Liver (tissue), 9 donors: Measurements from ENCODE around the gene RFLNA. TPM values are rescaled to one million over a fixed set of nuclear protein-coding genes. Genes with fewer than 3 reads are reported as not detected.

Experiments used
- DNase-seq: peaks from one replicate; pipeline ENCODE4 v3.0.0-alpha.2; 2017; ENCODE audit warnings: low spot score
- H3K27ac ChIP-seq, 2 donors: one replicate each; pipeline ENCODE4 v1.7.0; 2013; ENCODE audit warnings: inconsistent platforms in 2 of 2, low read length in 2 of 2, control low read depth in 1 of 2, low read depth in 1 of 2, mild to moderate bottlenecking in 1 of 2
- H3K27me3 ChIP-seq, 4 donors: one replicate each; pipeline versions ENCODE4 v1.6.1 to v1.7.0; 2013; ENCODE audit warnings: low read length in 3 of 4, inconsistent platforms in 1 of 4, mild to moderate bottlenecking in 1 of 4, moderate library complexity in 1 of 4; ENCODE audit not compliant: control insufficient read depth in 4 of 4, insufficient read depth in 4 of 4
- H3K36me3 ChIP-seq, 4 donors: one replicate each; pipeline versions ENCODE4 v1.6.1 to v1.7.0; 2013; ENCODE audit warnings: low read length in 3 of 4, mild to moderate bottlenecking in 3 of 4, low read depth in 1 of 4, moderate library complexity in 1 of 4; ENCODE audit not compliant: control insufficient read depth in 4 of 4, insufficient read depth in 3 of 4
- H3K4me1 ChIP-seq, 4 donors: one replicate each; pipeline versions ENCODE4 v1.6.1 to v1.7.0; 2013; ENCODE audit warnings: low read length in 3 of 4, mild to moderate bottlenecking in 3 of 4, moderate library complexity in 1 of 4; ENCODE audit not compliant: control insufficient read depth in 4 of 4, insufficient read depth in 4 of 4
- H3K4me3 ChIP-seq, 3 donors: one replicate each; pipeline versions ENCODE4 v1.6.1 to v1.7.0; 2013; ENCODE audit warnings: low read length in 3 of 3, control low read depth in 1 of 3, low read depth in 1 of 3, mild to moderate bottlenecking in 1 of 3
- H3K9ac ChIP-seq, 2 donors: one replicate each; pipeline ENCODE4 v1.7.0; 2013; ENCODE audit warnings: low read length in 2 of 2, mild to moderate bottlenecking in 2 of 2, moderate library complexity in 2 of 2, control low read depth in 1 of 2, low read depth in 1 of 2
- H3K9me3 ChIP-seq, 4 donors: one replicate each; pipeline versions ENCODE4 v1.6.1 to v1.7.0; 2013; ENCODE audit warnings: low read length in 3 of 4; ENCODE audit not compliant: control insufficient read depth in 4 of 4
- ATF3 ChIP-seq: IDR thresholded peaks from 2 replicates; pipeline ENCODE4 v1.6.1; 2016; ENCODE audit warnings: antibody characterized with exemption
- CTCF ChIP-seq: fragments of 150-350 bp; IDR thresholded peaks from 2 replicates; pipeline ENCODE4 v1.5.1; 2017; ENCODE audit warnings: improper control_type of control experiment, low read depth, low read length; ENCODE audit not compliant: missing input control
- EGR1 ChIP-seq, 2 donors: IDR thresholded peaks; 2 replicates each; pipeline ENCODE4 v1.6.1; 2016 to 2018; ENCODE audit warnings: antibody characterized with exemption in 2 of 2, low read depth in 2 of 2
- FOXA1 ChIP-seq: IDR thresholded peaks from 2 replicates; pipeline ENCODE4 v1.6.1; 2016; ENCODE audit warnings: antibody characterized with exemption
- FOXA2 ChIP-seq: IDR thresholded peaks from 2 replicates; pipeline ENCODE4 v1.6.1; 2016; ENCODE audit warnings: antibody characterized with exemption
- GABPA ChIP-seq, 2 donors: IDR thresholded peaks in 1 of 2; conservative IDR thresholded peaks in 1 of 2; 2 replicates each; pipeline ENCODE4 v1.6.1; 2016; ENCODE audit warnings: antibody characterized with exemption in 2 of 2, mild to moderate bottlenecking in 1 of 2, moderate library complexity in 1 of 2
- HNF4A ChIP-seq, 2 donors: conservative IDR thresholded peaks; 2 replicates each; pipeline ENCODE4 v1.6.1; 2016; ENCODE audit warnings: antibody characterized with exemption in 2 of 2, mild to moderate bottlenecking in 2 of 2
- HNF4G ChIP-seq: IDR thresholded peaks from 2 replicates; pipeline ENCODE4 v1.6.1; 2016; ENCODE audit warnings: antibody characterized with exemption
- JUND ChIP-seq, 2 donors: IDR thresholded peaks; 2 replicates each; pipeline ENCODE4 v1.6.1; 2016; ENCODE audit warnings: antibody characterized with exemption in 2 of 2
- MAX ChIP-seq: IDR thresholded peaks from 2 replicates; pipeline ENCODE4 v1.6.1; 2016; ENCODE audit warnings: antibody characterized with exemption
- NR2F2 ChIP-seq: IDR thresholded peaks from 2 replicates; pipeline ENCODE4 v1.6.1; 2016; ENCODE audit warnings: antibody characterized with exemption
- RAD21 ChIP-seq, 2 donors: IDR thresholded peaks; 2 replicates each; pipeline ENCODE4 v1.6.1; 2016; ENCODE audit warnings: antibody characterized with exemption in 2 of 2, mild to moderate bottlenecking in 2 of 2
- REST ChIP-seq: IDR thresholded peaks from 2 replicates; pipeline ENCODE4 v1.6.1; 2016; ENCODE audit warnings: antibody characterized with exemption, mild to moderate bottlenecking
- RXRA ChIP-seq, 2 donors: IDR thresholded peaks; 2 replicates each; pipeline ENCODE4 v1.6.1; 2017 to 2018; ENCODE audit warnings: antibody characterized with exemption in 2 of 2, mild to moderate bottlenecking in 1 of 2
- SP1 ChIP-seq: IDR thresholded peaks from 2 replicates; pipeline ENCODE4 v1.6.1; 2018; ENCODE audit warnings: antibody characterized with exemption, mild to moderate bottlenecking
- TAF1 ChIP-seq: conservative IDR thresholded peaks from 2 replicates; pipeline ENCODE4 v1.6.1; 2016; ENCODE audit warnings: antibody characterized with exemption, mild to moderate bottlenecking
- YY1 ChIP-seq: IDR thresholded peaks from 2 replicates; pipeline ENCODE4 v1.6.1; 2016; ENCODE audit warnings: antibody characterized with exemption, mild to moderate bottlenecking
- ZBTB33 ChIP-seq: IDR thresholded peaks from 2 replicates; pipeline ENCODE4 v1.6.1; 2016; ENCODE audit warnings: antibody characterized with exemption
- WGBS: extraction: QIAGEN DNeasy Blood & Tissue Kit; methylation state at CpG from one replicate; pipeline ENCODE4 v1.1.7; 2013; 5-methylcytosine and 5-hydroxymethylcytosine counted together
- polyA plus RNA-seq, 2 donors: library from polyadenylated mRNA; stranded (reverse) in 1 of 2; unstranded in 1 of 2; fragments of 200-250 nt in 1 of 2; fragments of >200 nt in 1 of 2; fragmentation: Nextera tagmentation in 1 of 2; extraction: Ambion mirVana in 1 of 2; gene quantifications; one replicate each; pipeline versions ENCODE4 v1.2.1 to v1.2.3, GENCODE V29; 2013 to 2015
- total RNA-seq, 2 donors: library from RNA; depleted of rRNA; stranded (reverse); fragments of >200 nt; gene quantifications; one replicate each; pipeline ENCODE4 v1.2.3, GENCODE V29; 2014
- donor health status: healthy.
- donor health status: healthy.
- donor health status: healthy.
- donor health status: healthy.
- donor health status: healthy.

Gene RFLNA
- total and polyA plus RNA-seq, 4 donors: 0.05 TPM; not detected in 2

GRCh38 chr12:124279315-124279714 lies 15.6 kb upstream of the RFLNA start (continued):
- no peak for TF ChIP-seq HNF4A (conservative IDR thresholded peaks at IDR 0.05)
- TF ChIP-seq FOXA2: no peak
- no peak for TF ChIP-seq TAF1
- TF ChIP-seq SP1: no peak
- no peak for TF ChIP-seq ATF3
- no peak for TF ChIP-seq YY1

GRCh38 chr12:124279846-124280360 lies 15.0 kb upstream of the RFLNA start:
- Histone ChIP-seq H3K4me1 (no peaks in the 10 kb centered on the region), H3K27ac (no peak overlapping the region), H3K27me3 (peaks cover 0 to 11% (median 2%) of the 10 kb centered on the region in 4 donors), H3K9me3 (peaks cover 0 to 8% (median 6%) of the 10 kb centered on the region in 4 donors), H3K9ac (no peak overlapping the region), H3K4me3 (no peak overlapping the region), H3K36me3 (no peaks in the 10 kb centered on the region)
- no peak for DNase-seq
- TF ChIP-seq REST (no peak), FOXA1 (no peak), HNF4A (conservative IDR thresholded peaks at IDR 0.05) (no peak), FOXA2 (no peak), JUND (IDR thresholded peaks at IDR 0.05) (no peak), RXRA (IDR thresholded peaks at IDR 0.05) (no peak), TAF1 (no peak), CTCF (no peak), YY1 (no peak), MAX (no peak), SP1 (no peak), ZBTB33 (no peak), NR2F2 (no peak), GABPA (IDR thresholded peaks at IDR 0.05 in 1 of 2, conservative IDR thresholded peaks at IDR 0.05 in 1 of 2) (no peak), HNF4G (no peak), EGR1 (IDR thresholded peaks at IDR 0.05; ENCODE audit: low read depth in 2 of 2) (no peak), RAD21 (IDR thresholded peaks at IDR 0.05) (no peak)
- WGBS: 59% methylated on average over 19 of the region's 19 CpGs
